GM12892 (cell line): ENCODE results near the gene RIN2.

Source experiments
- POLR2A ChIP-seq: IDR thresholded peaks from 2 replicates; pipeline ENCODE4 v1.6.1; 2011; ENCODE audit warnings: low read depth, low read length, control low read depth
- POLR2AphosphoS5 ChIP-seq: IDR thresholded peaks from 2 replicates; pipeline ENCODE4 v1.6.1; 2011; ENCODE audit warnings: low read depth, low read length, control low read depth
- TAF1 ChIP-seq: IDR thresholded peaks from 2 replicates; pipeline ENCODE4 v1.6.1; 2011; ENCODE audit warnings: low read depth, mild to moderate bottlenecking, control low read depth, low read length, borderline replicate concordance

DNA sequence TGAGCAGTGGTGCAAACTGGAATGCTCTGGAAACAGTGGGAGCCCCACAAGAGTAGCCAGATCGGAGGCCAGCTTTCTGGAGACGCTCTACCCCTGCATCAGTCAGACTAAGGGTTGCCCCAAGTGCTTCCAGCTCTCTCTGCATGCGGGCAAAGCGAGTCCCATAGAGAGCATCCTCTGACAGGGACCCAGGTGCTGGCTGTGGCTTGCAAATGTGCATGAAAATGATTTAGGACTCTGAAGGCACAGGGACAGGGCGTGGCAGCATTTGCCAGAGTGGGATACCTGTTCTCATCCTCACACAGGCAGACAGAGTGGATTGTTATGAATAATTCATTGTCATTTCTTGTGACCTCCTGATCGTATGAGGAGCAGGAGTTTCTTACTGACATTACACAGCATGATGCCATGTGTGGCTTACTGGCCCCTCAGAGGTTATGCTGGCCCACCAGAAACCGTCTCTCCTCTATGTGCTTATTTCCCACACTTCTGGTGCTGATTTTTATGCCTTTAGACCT is 10.3 kb downstream of the RIN2 start:
- TF ChIP-seq POLR2A: no peak
- TF ChIP-seq TAF1: no peak
- no peak for TF ChIP-seq POLR2AphosphoS5
